Uterus (tissue), 4 donors: ENCODE results near the gene ALG12. TPM values are rescaled to one million over a fixed set of nuclear protein-coding genes. Genes with fewer than 3 reads are reported as not detected.

Experiments
- DNase-seq, 2 donors: peaks; one replicate each; pipeline ENCODE4 v3.0.0-alpha.2; 2019 to 2020
- H3K27ac ChIP-seq, 2 donors: fragments of 200-600 bp; sonication (generic); 1 replicate in 1 of 2; 2 replicates in 1 of 2; pipeline ENCODE4 v1.5.1; 2016 to 2018
- H3K27me3 ChIP-seq, 2 donors: fragments of 200-600 bp; sonication (generic); one replicate each; pipeline ENCODE4 v1.5.1; 2018 to 2019; ENCODE audit warnings: control low read depth in 1 of 2
- H3K36me3 ChIP-seq, 2 donors: fragments of 200-600 bp; sonication (generic); one replicate each; pipeline ENCODE4 v1.5.1; 2019; ENCODE audit warnings: control low read depth in 1 of 2
- H3K4me1 ChIP-seq, 2 donors: fragments of 200-600 bp; sonication (generic); one replicate each; pipeline ENCODE4 v1.5.1; 2018 to 2019; ENCODE audit warnings: control low read depth in 1 of 2
- H3K4me3 ChIP-seq, 2 donors: fragments of 200-600 bp; sonication (generic); 1 replicate in 1 of 2; 2 replicates in 1 of 2; pipeline ENCODE4 v1.5.1; 2018 to 2019; ENCODE audit warnings: mild to moderate bottlenecking in 1 of 2
- H3K9me3 ChIP-seq, 2 donors: fragments of 200-600 bp; sonication (generic); one replicate each; pipeline ENCODE4 v1.5.1; 2019; ENCODE audit warnings: control low read depth in 1 of 2
- POLR2A ChIP-seq, 2 donors: fragments of 450-650 bp; IDR thresholded peaks; one replicate each; pipeline ENCODE4 v1.6.1; 2016; ENCODE audit warnings: antibody characterized with exemption in 2 of 2, mild to moderate bottlenecking in 1 of 2, moderate library complexity in 1 of 2
- intact Hi-C: fragments of 100-400 bp; cut with DNase I; formaldehyde crosslinking; loops from one replicate; pipeline ENCODE4 v1.15.1; 2023; ENCODE audit warnings: low total_unique reads
- total RNA-seq, 4 donors: library from RNA; depleted of rRNA in 3 of 4; stranded (reverse); fragments of >200 nt in 3 of 4; gene quantifications; one replicate each; pipeline versions ENCODE4 v1.1.0 to v1.2.4, GENCODE V29; 2014 to 2023
- TF ChIP-seq, protein P1 (sequence below), 4 experiments: fragments of 200-600 bp in 2 of 4; fragments of 450-650 bp in 2 of 4; sonication (generic) in 2 of 4; IDR thresholded peaks; one replicate each; pipeline ENCODE4 v1.5.1; 2016 to 2019; ENCODE audit warnings: antibody characterized with exemption in 4 of 4, mild to moderate bottlenecking in 2 of 4, moderate library complexity in 1 of 4
- donor health status: DM: yes; HTN: yes; CAD: no.

ALG12 gene
- total RNA-seq, 4 donors from 2014 or later = 11.8 to 22.5 (median 18.3) TPM

DNA sequence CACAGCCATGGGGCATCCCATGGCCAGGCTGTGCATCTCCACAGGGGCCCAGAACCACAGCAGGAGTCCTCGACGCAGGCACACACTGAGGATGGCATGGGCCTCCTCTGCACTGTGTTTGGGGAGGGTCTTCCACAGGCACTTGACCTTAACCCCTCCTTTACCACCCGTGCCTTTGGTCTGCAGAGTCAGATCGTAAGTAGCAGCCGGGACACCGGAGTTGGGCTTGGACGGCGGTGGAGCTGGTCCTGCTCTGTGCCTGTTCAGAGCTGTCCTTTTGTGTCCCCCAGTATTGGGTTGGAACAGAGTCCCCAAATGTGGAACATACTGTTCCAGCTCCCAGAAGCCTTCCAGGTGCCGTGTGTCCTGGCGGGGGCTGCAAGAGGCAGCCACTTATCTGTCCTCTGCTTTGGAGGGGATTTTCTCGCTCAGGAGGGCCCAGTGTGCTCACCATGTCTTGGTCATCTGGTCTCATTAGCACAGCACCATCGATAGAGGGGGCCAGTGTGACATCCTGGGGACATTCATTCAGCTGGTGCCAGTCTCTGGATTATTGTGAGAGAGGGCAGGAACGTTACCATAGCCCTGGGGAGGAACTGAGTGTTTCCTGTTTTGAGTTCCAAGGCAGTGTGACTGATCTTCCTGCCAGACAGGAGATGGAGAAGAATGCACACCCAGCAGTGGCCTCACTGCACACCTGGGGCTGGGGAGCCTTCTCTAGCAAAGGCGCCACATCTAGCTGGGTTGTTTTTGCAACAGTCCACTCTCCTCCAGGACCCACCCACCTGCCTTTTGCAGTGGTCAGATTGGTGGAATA, 12.6 kb upstream of the ALG12 start:
- no peak overlapping the region for H3K27ac ChIP-seq
- TF ChIP-seq POLR2A (IDR thresholded peaks at IDR 0.05) = no peak
- TF ChIP-seq, protein P1, sequence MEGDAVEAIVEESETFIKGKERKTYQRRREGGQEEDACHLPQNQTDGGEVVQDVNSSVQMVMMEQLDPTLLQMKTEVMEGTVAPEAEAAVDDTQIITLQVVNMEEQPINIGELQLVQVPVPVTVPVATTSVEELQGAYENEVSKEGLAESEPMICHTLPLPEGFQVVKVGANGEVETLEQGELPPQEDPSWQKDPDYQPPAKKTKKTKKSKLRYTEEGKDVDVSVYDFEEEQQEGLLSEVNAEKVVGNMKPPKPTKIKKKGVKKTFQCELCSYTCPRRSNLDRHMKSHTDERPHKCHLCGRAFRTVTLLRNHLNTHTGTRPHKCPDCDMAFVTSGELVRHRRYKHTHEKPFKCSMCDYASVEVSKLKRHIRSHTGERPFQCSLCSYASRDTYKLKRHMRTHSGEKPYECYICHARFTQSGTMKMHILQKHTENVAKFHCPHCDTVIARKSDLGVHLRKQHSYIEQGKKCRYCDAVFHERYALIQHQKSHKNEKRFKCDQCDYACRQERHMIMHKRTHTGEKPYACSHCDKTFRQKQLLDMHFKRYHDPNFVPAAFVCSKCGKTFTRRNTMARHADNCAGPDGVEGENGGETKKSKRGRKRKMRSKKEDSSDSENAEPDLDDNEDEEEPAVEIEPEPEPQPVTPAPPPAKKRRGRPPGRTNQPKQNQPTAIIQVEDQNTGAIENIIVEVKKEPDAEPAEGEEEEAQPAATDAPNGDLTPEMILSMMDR (IDR thresholded peaks at IDR 0.05) = peak; percentile 25 to 57 (median 44)
- H3K4me3 ChIP-seq = no peak overlapping the region
- peak in 1 of 2 donors; percentile 64 for DNase-seq
- no peaks in the 10 kb centered on the region for H3K9me3 ChIP-seq
- intact Hi-C loops = no loop called here
- peaks cover 0 to 7% of the 10 kb centered on the region in 2 donors for H3K27me3 ChIP-seq
- no peaks in the 10 kb centered on the region for H3K36me3 ChIP-seq
- peaks cover 0 to 22% of the 10 kb centered on the region in 2 donors for H3K4me1 ChIP-seq

DNA sequence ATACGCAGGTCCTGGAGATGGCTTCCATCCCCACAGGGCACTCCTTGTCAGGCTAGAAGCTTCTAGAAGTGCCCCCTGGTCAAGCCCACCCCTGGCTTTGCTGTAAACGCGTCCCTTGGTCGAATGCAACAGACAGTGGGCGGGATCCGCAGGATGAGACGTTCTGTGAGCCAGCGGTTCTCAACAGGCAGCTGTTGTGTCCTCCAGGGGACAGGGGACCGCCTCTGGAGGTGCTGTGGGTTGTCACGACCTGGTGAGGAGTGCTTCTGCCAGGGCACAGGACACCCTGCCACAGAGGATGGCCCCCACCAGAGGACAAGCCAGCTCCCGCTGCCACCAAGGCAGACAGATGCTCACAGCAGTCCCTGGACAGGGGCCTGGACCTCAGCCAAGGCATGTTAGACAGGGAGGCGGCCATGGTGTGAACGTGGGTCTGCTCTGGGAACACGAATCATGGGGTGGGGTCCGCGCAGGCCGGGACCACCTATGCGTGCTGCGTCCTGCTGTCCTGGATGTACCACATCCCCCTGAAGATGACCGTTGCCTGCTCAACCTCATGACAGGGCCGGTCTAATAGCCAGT, 11.8 kb upstream of the ALG12 start:
- no peak overlapping the region for H3K27ac ChIP-seq
- H3K4me3 ChIP-seq = no peak overlapping the region
- peak in 1 of 2 donors; percentile 54 for DNase-seq
- H3K4me1 ChIP-seq = peaks cover 0 to 21% of the 10 kb centered on the region in 2 donors
- no peaks in the 10 kb centered on the region for H3K36me3 ChIP-seq
- H3K9me3 ChIP-seq = no peaks in the 10 kb centered on the region
- H3K27me3 ChIP-seq = peaks cover 0 to 7% of the 10 kb centered on the region in 2 donors
- intact Hi-C loops = loop anchor here (2.0 to 10.0 kb wide), 2 partner anchors 99 to 275 kb away; partner anchors contain the start of gene SELENOO
- no peak for TF ChIP-seq POLR2A (IDR thresholded peaks at IDR 0.05)
- TF ChIP-seq, protein P1 (IDR thresholded peaks at IDR 0.05) = no peak

DNA sequence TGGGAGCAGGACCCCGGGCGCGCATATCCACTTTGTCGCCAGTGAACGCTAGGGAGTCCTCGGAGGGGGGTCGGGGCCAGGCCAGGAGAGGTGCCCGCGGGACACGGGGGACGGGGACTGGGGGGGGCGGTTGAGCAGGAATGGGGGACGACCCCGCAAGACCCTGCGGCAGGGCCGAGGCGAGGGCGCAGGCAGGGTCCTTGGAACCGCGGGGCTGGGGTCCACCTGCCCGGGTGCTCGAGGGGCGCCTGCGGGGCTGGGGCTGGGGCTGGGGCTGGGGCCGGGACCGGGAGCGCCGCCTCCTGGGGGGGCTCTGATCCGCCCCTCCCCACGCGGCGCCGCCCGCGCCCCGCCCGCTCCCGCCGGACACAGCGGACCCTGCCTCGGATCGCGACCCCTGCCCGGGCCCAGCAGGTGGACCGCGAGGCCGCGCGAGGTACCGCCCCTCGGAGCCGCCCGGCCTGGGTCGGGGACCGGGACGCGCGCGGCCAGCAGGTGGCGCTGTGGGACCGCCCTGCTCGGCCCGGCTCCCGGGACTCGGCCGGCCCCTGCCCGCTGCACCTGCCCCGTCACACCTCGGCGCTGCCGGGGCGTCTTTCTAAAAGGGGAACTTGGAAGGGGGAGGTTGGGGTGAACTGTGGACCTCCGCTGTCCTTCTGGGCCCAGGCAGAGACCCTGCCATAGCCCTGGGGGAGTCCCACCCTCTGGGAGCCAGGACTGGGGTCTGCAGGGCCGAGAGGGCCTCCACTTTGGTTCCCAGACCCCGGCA, 11.2 kb upstream of the ALG12 start:
- Histone ChIP-seq H3K4me3 (no peak overlapping the region), H3K9me3 (no peaks in the 10 kb centered on the region), H3K27me3 (peaks cover 0 to 7% of the 10 kb centered on the region in 2 donors), H3K4me1 (peaks cover 0 to 14% of the 10 kb centered on the region in 2 donors), H3K27ac (no peak overlapping the region), H3K36me3 (no peaks in the 10 kb centered on the region)
- peak; percentile 46 to 63 for DNase-seq
- peak in 1 of 2 donors; percentile 33 for TF ChIP-seq POLR2A (IDR thresholded peaks at IDR 0.05)
- TF ChIP-seq, protein P1 (IDR thresholded peaks at IDR 0.05) = peak; percentile 62 to 99 (median 97)
- intact Hi-C loops = loop anchor here (2.0 to 10.0 kb wide), 2 partner anchors 99 to 275 kb away; partner anchors contain the start of gene SELENOO

DNA sequence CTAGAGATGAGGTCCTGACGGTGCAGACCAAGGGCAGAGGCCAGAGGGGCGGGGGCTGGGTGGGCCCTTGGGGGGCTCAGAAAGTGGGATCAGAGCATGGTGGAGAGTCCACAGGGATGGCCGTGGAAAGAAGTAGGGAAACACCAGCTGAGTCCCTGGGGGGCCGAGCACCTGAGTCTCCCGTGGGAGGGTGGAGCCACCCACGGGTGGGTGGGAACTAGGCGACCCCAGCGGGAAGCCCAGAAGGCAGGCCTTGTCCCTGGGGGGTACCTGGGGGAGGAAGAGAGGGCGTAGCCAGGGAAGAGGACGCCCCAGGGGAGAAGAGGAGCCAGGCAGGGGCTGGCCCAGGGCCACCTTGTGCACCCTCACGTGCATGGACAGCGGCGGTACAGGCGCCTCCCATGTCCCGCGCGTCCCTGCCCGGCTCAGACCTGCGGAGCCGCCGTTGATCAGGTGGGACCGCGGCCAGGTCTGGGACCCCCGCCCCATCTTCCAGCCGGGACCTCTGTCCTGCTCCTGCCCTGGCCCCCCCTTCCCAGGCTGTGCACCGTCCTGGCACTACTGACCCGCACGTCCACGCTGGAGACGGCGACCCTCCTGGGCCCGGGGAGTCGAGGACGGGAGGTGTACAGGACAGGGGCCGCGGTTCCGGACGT, 10.4 kb upstream of the ALG12 start:
- no peaks in the 10 kb centered on the region for H3K9me3 ChIP-seq
- H3K27ac ChIP-seq = no peak overlapping the region
- no peak overlapping the region for H3K4me3 ChIP-seq
- peaks cover 0 to 7% of the 10 kb centered on the region in 2 donors for H3K27me3 ChIP-seq
- TF ChIP-seq POLR2A (IDR thresholded peaks at IDR 0.05) = no peak
- TF ChIP-seq, protein P1 (IDR thresholded peaks at IDR 0.05) = no peak
- DNase-seq = no peak
- H3K36me3 ChIP-seq = no peaks in the 10 kb centered on the region
- peaks cover 0 to 12% of the 10 kb centered on the region in 2 donors for H3K4me1 ChIP-seq
- intact Hi-C loops = loop anchor here (2.0 to 10.0 kb wide), 2 partner anchors 100 to 276 kb away; partner anchors contain the start of gene SELENOO
